Kidney capillary endothelial cell (primary cell): ENCODE data around the gene IGDCC3.
"Not testable (repeated sequence)": the region's sequence is repeated elsewhere in the genome, so short reads cannot be mapped to it uniquely, and the experiment has no call there.

Experiments used
- DNase-seq: peaks from one replicate; pipeline ENCODE4 v3.0.0-alpha.2; 2018; ENCODE audit warnings: low spot score

The IGDCC3 gene

DNA sequence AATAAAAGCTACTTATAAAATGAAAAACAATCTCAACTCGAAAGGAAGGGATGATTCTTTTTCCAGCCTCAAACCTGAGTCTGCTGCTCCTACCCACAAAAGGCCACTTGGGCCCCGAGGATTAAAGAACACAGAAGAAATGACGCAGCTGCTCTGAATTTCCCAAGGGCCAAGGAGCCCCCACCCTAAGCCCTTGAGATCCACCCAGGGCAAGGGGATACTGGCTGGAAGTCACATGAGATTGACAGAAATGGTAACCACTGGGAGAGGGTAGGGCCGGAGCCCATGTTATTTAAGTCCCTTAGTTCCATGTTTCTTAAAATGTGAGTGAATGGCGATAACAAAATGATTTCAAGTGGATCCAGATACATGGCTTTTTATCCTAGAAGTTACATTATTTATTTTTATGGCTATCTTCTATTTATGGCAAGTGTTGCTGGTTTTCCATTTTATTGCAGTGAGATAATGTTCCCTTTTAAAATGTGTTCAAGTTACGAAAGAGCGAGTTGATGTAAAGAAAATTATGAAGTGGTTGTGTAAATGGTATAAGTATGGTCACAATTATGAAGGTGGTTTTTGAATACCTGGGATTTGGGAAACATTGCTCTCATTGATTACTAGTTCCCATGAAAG lies 28.1 kb upstream of the IGDCC3 start:
- no peak for DNase-seq

DNA sequence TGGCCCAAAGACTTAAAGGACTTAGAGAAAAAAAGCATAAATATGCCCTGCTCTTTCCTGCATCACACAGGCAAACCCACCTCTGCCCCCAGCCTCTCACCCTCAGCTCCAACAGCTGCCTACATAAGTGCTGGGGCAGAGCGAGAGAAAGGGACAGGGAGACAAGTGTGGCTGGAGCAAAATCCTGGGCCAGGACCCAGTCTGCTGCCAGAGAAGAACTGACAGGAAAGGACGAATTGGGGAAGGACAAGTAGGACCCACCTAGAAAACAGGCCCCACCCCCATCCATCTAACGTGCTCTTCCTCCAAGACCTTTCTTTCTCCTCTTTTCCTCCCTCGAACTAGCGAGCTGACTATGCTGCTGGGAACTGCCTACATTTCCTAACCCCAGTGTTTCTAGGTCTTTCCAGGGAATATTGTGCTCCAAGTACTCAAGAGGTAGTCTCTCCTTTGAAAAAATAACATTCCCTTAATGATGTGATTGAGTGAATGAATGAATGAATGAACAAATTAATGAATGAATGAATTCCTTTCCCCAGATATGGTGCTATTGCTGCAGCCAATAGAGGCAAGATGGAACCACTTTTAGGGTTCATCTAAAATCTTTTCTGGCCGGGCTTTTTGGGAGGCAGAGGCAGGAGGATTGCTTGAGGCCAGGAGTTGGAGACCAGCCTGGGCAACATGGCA lies 26.5 kb upstream of the IGDCC3 start:
- DNase-seq = no peak

DNA sequence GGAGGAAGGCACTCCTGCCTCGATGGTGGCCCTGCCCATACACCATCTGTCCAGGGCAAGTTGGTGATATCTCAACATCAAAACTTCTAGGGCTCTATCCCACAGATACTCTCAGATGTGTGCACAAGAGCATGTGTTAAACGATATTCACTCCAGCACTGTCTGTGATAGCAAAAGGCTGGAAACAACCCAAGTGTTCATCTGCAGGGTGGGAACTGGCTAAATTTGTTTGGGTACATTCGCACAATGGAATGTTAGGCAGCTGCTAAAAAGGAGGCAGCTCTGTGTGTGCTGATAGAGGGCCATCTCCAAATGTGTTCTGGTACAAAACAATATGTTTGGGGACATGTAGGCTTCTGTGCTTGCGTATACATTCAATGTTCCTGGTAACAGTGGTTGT lies 25.2 kb upstream of the IGDCC3 start:
- no peak for DNase-seq

DNA sequence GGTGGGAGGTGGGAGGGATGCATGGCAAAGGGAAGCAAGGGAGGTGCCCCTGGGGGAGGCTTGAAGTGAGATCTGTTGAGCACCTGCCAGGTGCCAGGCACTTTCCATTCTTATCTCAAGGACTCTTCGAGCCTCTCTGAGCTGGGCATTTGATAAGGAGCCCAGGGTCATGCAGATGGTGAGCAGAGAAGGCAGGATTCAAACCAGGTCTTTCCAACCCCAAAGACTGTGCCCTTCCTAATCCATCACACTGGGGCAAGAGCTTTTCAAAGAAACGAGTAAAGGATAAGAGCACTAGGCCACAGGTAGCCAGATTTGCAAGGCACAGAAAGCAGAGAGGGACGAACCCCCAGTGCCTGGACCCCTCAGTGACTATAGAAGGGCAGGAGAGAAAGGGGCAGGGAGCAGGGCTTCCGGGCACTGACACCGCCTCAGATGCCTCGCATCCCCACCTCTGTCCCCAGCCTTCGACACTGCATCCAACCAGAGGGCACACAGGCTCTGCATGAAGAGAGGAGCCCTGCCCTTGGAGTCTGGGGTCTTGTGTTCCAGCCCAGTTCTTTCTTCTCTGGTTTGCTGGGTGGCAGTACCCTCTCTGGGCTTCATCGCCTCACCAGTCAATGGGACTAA lies 23.9 kb upstream of the IGDCC3 start:
- no peak for DNase-seq

DNA sequence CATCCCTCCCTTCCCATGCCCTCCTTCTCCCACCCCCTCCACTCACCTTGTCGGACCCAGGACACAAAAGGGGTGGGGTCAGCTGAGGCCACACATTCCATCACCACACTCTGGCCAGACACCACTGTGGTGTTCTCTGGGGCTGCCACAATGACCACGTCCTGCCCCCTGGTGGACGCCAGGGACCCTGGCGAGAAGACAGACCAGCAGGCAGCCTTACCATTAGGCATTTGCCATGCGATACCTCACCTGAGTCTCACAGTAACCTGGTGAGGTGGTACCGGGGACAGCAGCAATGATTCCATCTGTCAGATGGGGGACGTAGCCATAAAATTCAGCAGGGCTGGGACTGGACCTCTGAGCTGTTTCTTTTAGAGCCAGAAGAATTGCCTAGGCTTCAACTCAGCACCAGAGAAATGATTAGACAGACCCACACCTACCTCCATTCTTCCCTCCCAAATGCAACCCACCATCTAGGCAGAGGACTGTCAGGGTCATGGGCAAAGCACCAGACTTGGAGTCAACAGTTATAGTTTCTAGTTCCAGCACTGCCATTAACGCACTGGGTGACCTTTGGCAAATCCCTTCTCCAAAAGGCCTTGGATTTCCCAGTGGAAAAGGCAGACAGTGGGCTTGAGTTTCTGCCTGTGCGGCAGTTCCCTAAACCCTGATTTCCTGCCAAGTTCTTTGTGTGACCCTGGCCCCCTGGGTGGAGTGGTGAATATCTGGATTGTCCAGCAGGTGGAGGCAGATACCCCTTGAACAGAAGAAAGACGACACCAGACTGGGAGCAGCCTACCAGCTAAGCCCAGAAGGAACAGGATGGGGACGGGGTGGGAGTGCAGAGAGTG lies 23.2 kb upstream of the IGDCC3 start:
- DNase-seq = peak; percentile 52

DNA sequence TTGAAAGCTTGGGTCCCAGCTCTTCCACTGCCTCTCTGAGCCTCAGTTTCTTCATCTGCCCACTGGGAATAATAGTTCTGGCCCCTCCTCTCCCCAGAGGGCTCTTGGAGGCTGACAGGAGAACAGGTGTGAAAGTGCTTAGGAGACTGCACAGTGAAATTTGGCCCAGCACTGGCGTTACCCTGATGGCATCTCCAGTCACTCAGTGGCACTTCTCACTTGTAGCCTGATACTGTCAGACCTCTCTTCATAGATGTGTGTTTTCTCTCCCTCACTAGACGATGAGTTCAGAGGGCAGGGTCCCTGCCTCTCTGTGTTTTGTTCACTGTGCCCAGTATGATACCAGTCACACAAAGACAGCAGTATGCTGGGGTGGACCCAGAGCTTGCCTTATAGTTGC lies 22.2 kb upstream of the IGDCC3 start:
- DNase-seq = no peak

DNA sequence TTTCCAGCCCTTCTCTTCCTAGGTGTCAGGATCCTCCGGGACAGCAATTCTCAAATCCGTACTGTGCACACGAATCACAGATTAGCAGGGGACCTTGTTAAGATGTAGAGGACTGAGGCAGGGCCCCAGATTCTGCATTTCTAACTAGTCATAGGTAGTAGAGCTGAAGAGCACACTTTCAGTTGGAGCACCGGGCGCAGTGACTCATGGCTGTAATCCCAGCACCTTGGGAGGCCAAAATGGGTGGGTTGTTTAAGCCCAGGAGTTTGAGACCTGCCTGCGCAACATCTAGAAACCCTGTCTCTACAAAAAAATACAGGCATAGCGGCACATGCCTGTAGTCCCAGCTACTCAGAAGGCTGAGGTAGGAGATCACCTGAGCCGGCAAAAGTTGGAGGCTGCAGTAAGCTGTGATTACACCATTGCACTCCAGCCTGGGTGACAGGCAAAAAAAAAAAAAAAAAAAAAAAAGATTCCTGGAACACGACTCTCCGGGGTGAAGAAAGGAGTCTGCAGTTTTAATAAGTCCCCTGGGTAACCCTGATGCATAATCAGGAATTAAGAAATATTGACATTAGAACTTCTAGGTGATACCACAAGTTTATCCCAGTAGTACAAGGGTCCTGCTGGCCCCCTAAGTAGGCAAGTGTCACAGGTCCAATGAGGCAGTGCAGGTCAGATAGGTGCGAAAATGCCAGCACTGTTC lies 21.4 kb upstream of the IGDCC3 start:
- no peak for DNase-seq

DNA sequence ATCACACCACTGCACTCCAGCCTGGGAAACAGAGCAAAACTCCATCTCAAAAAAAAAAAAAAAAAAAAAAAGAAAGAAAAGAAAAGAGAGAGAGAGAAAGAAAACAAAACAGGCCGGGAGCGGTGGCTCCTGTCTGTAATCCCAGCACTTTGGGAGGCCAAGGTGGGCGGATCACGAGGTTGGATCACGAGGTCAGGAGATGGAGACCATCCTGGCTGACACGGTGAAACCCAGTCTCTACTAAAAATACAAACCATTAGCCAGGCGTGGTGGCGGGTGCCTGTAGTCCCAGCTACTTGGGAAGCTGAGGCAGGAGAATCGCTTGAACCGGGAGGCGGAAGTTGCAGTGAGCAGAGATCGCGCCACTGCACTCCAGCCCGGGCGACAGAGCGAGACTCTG lies 20.7 kb upstream of the IGDCC3 start:
- not testable (repeated sequence) for DNase-seq

DNA sequence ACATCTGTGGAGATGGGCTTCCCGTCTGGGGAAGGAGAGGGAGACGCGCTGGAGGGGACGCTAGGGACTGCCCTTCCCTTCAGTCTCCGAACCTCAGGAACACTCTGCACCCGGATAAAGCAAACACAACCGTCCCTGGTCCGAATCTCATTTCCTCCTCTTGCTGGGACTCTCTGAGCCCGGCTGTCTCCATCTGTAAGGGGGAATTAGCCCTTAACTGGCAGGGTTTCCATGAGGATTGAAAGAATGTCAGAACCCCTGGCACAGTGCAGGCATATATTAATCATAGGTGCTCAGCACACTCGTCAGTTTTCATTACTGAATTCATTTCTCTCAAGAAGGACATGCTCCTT lies 19.1 kb upstream of the IGDCC3 start:
- DNase-seq = no peak

DNA sequence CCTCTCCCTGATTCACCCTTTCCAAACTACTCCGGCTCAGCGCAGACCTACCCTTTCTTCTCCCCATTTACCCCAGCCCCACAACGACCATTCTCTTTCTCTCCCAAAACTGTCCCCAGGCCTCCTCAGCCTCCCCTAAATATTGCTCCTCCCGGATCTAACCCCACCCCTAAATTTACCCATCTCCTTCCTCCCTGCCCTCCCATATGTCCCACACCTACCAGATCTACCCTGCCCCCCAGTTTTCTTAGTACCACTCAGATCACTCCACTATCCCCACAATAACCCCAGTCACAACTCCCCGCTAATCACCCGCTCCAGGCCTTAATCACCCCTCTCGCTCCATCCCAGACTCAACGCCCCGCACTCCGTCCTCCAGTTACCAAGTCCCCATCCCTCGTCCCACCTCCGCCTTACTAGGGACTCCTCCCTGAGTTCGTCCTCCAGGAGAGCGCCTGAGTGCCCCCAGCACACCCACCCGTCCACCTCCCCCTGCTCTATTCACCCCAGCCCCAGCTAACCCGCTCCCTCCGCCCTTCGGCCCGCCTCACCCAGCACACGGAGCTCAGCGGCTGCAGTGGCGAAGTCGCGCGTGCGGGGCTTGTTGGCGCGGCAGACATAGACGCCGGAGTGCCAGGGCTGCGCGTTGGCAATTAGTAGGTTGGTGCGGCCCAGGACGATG lies 18.6 kb upstream of the IGDCC3 start:
- no peak for DNase-seq

DNA sequence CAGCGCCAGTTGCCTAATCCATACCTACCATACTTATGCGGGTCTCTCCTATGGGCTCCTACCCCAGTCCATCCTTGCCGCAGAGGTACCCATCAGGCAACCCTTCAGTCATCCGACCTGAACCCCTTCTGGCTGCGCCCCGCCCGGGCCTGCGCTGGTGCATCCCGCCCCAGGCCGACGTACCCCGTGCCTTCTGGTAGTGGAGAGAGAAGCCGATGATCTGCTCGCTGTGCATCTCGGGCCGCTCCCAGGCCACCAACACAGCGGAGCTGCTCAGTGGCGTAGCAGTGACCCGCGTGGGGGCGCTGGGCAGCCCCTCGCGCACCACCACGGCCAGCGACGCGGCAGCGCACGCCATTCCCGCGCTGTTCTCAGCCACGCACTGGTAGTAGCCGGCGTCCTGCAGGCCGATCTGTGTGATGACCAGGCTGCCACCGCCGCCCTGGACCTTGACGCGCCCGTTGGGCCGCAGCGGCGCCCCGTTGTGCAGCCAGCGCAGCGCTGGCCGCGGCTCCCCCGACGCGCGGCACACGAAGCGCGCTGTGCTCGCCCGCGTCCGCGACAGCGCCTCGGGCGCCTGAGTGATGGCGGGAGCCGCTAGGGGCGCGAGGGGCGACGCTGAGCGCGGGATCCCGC lies 17.9 kb upstream of the IGDCC3 start:
- no peak for DNase-seq

DNA sequence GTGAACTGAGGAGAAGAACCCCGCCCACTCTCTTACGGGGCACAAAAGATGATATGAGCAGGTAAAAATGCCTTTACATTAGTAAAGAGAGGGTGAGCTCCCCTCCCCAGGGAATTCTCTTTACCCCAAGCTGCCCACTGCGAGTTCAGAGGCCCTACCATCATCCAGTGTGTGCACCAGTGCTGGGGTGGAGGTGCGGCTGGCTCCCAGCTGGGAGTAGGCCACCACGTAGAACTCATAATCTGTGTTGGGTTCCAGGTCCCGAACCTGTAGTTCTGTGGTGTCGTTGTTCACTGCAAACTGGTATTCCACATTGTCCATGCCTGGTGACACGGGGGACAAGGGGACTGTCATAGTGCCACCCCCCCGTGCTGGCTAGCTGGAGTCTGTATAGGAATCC lies 17.1 kb upstream of the IGDCC3 start:
- no peak for DNase-seq

DNA sequence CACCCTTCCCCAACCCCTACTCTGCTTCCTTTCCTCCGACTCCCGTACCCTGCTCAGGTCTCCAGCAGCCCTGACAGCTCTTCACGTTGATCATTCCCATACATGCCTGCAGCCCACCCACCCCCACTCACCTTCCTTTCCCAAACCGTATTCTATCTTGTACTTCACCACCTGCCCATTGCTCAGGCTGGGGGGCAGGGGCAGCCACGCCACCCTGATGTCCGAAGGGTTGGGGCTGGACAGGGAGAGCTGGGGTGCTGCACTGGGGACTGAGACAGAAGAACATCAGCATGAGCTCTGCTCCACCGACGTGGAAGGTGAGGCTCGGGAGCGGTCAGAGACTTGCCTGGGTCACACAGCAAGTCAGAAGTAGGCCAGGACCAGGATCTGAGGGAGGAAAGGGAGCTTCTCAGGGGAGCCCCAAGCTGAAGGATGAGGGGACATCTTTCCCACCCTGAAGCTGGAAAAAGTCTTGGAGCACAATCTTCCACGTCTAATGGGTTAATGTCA lies 16.5 kb upstream of the IGDCC3 start:
- no peak for DNase-seq

DNA sequence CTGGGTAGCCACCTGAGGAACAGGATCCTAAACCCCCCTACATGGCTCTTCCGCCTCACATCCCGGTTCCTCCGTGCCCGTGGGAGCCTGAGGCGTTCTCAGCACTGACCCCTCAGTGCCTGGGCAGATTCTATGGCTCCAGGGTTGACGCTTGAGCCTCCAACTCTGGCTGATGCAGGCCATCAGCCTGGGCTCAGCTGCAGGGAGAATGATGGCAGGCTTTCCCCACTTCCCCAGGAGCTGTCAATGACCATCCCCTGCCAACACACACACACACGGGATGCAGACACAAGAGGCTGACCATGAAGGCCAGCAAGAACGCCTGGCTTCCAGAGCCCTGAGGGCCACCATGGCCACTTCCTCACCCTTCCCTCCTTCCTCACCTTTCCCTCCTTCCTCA lies 15.8 kb upstream of the IGDCC3 start:
- DNase-seq = no peak

DNA sequence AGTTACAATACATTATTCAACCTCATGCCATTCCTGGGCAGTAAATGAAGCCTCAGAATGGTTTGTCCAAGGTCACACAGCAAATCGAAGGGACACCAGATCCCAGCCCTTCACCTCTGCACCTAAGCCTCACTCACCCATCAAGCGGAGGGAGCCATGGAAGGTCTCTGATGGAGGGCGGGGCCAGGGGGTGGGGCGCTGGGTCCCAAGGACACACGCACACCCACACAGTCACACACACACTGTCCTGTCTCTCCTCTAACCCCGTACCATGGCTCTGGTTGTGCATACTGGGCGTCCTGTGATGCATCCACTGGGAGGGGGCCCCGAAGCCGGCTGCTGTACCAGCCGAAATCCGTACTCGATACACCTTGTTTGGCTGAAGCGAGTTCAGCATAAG lies 15.3 kb upstream of the IGDCC3 start:
- no peak for DNase-seq

DNA sequence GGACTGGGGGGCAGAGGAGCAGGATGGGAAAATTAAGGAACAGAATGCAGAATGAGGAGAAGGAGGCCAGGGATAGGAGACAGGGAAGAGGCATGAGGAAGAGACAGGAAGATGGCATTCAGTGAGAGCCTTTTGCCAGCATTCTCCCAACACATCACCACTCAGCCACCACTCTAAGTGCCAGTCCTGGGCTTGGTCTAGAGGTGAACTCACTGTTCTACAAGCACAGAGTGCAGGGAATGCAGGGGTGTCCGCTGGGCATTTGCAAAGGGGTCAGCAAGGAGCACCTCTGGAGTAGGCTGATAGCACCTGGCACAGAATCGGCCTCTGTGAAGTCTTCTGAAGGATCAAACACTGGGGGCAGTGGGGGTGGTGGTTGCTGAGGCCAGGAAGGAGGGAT lies 14.6 kb upstream of the IGDCC3 start:
- DNase-seq = no peak

DNA sequence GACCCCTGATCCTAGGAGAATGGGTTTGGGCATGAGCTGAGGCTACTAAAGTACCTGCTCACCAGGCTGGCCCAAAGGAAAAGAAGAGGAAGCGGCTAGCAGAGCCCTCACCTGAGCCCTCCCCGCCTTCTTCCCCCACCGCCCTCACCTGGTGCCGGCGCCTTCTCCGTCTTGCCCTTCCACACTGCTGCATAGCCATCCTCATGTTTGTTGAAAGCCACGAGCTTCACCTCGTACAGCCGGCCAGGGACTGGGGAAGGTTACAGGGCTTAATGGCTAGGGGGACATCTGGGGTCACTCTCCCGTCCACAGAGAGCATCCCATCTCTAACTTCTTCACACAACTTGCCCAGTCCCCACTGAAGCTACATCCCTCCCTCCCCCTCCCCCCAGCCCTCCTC lies 13.9 kb upstream of the IGDCC3 start:
- no peak for DNase-seq

DNA sequence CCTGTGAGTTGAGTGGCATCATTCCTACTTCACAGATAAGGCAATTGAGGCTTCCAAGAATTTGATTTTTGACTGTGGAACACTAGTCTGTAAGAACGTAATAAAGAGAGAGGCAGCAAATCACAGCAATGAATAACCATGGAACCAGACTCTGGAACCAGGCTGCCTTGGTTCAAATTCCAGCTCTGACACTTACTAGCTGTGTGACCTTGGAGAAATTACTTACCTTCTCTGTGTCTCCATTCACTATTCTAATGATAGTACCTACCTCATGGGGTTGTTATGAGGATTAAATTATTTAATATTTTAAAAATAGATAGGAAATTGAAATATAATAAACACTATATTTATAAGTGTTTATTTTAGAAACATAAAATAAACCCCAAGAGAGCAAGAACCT lies 12.6 kb upstream of the IGDCC3 start:
- DNase-seq = no peak

DNA sequence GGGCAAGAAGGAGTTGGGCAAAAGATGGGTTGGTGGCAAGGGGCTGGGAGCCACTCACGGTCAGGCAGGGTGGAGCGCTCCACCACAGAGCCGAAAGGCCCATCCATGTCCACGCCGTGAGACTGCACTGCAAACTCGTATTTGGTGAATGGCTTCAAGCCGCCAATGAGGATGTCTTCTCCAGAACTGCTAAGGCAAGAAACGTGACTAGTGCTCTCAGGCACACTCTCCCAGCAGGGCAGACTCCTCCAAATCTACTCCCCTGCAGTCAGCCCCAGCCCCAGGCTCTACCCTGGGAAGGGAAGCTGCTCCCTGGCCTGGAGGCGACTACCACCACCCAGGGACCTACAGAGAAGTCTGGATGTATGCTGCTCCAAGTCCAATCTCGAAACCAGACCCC lies 11.4 kb upstream of the IGDCC3 start:
- DNase-seq = no peak

DNA sequence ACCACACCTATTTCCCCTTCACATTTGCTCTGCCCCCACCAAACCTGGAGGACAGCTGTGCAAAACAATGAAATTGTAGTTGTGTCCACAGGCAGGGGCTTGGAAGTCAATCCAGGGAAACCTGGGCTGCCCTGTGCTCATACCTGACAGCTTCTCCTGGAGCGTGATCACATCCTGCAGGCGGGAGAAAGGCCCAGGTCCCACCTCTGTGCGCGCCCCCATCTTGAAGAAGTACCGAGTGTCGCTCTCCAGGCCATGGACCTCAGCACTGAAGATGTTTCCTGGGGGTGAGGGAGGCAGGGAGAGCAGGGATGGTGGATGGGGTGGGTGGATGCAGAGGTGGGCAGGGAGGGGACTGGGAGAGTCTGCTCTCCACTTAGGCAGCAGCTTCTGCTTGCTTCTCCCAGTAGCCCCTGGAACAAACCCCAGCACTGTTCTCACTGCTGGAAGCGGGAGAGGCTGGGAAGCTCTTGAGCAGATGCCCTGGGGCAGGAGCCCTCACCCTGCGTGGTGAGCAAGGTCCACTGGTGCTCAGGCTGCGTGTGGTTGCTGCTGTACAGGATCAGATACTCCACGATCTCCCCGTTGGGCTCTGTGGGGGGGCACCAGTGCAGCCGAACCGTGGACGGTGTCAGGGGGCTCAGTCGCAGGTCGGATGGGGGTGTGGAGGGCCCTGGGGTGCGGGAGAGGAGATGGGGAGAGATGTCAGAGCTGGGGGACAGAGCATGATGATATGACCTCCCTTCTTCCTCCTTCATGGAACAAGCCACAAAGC lies 10.7 kb upstream of the IGDCC3 start:
- DNase-seq = no peak
